Measurements from ENCODE around the gene RBM20. TPM values are rescaled to one million over a fixed set of nuclear protein-coding genes. Genes with fewer than 3 reads are reported as not detected.

RBM20 gene
- polyA plus RNA-seq, 1 experiment = 0.11 TPM

GRCh38 chr10:110804376-110804775 lies 160.2 kb downstream of the RBM20 start:
- ChIA-PET CTCF (interaction anchor here (0.6 to 2.8 kb wide), 8 partner anchors 11 to 182 kb away, joined by 3 to 14 read pairs (median 4); no protein-coding TSS in a partner anchor), POLR2A (interaction anchor here (0.9 kb wide), 1 partner anchor 115 kb away, joined by 4 read pairs; the partner anchor contains the start of genes BBIP1 and SHOC2)
- no peak for TF ChIP-seq CTCF (IDR thresholded peaks at IDR 0.05; ENCODE audit: low read depth, low read length)
- Histone ChIP-seq H3K27me3 (ENCODE audit: control insufficient read depth, insufficient read depth, low read length) (peaks cover 9% of the 10 kb centered on the region), H3K4me3 (ENCODE audit: low read depth, low read length) (no peak overlapping the region), H3K9me3 (ENCODE audit: control insufficient read depth, insufficient read depth, low read length) (no peaks in the 10 kb centered on the region), H3K27ac (ENCODE audit: low read depth, low read length) (no peak overlapping the region)
- no peak for DNase-seq (ENCODE audit: low read depth, low spot score)

- H3K4me3 ChIP-seq (ENCODE audit: low read depth, low read length) = no peak overlapping the region
- no peaks in the 10 kb centered on the region for H3K9me3 ChIP-seq (ENCODE audit: control insufficient read depth, insufficient read depth, low read length)
- ChIA-PET CTCF (no interaction called here), POLR2A (no interaction called here)
- H3K27me3 ChIP-seq (ENCODE audit: control insufficient read depth, insufficient read depth, low read length) = peaks cover 14% of the 10 kb centered on the region
- H3K27ac ChIP-seq (ENCODE audit: low read depth, low read length) = peak overlapping the region; percentile 2
- no peak for TF ChIP-seq CTCF (IDR thresholded peaks at IDR 0.05; ENCODE audit: low read depth, low read length)
- no peak for DNase-seq (ENCODE audit: low read depth, low spot score)
Observed at GRCh38 chr10:110805292-110805691, 161.2 kb downstream of the RBM20 start.

- TF ChIP-seq CTCF (IDR thresholded peaks at IDR 0.05; ENCODE audit: low read depth, low read length) = no peak
- H3K4me3 ChIP-seq (ENCODE audit: low read depth, low read length) = no peak overlapping the region
- POLR2A ChIA-PET = no interaction called here
- no peaks in the 10 kb centered on the region for H3K9me3 ChIP-seq (ENCODE audit: control insufficient read depth, insufficient read depth, low read length)
- no peak overlapping the region for H3K27ac ChIP-seq (ENCODE audit: low read depth, low read length)
- DNase-seq (ENCODE audit: low read depth, low spot score) = no peak
- peaks cover 14% of the 10 kb centered on the region for H3K27me3 ChIP-seq (ENCODE audit: control insufficient read depth, insufficient read depth, low read length)
- CTCF ChIA-PET = no interaction called here
Observed at GRCh38 chr10:110806335-110806734, 162.2 kb downstream of the RBM20 start.

GRCh38 chr10:110808123-110808522 lies 164.0 kb downstream of the RBM20 start:
- ChIA-PET CTCF (interaction anchor here (0.7 kb wide), 1 partner anchor 11 kb away, joined by 3 read pairs; no protein-coding TSS in a partner anchor), POLR2A (no interaction called here)

GRCh38 chr10:110808615-110809014 lies 164.5 kb downstream of the RBM20 start:
- CTCF ChIA-PET = interaction anchor here (0.7 kb wide), 1 partner anchor 10 kb away, joined by 3 read pairs; no protein-coding TSS in a partner anchor

More at GRCh38 chr10:110808123-110808522, 164.0 kb downstream of the RBM20 start:
- DNase-seq (ENCODE audit: low read depth, low spot score) = no peak
- no peak for TF ChIP-seq CTCF (IDR thresholded peaks at IDR 0.05; ENCODE audit: low read depth, low read length)
- H3K9me3 ChIP-seq (ENCODE audit: control insufficient read depth, insufficient read depth, low read length) = no peaks in the 10 kb centered on the region; the same call in 1 of the 2 replicates
- H3K4me3 ChIP-seq (ENCODE audit: low read depth, low read length) = no peak overlapping the region
- no peak overlapping the region for H3K27ac ChIP-seq (ENCODE audit: low read depth, low read length)
- peaks cover 14% of the 10 kb centered on the region for H3K27me3 ChIP-seq (ENCODE audit: control insufficient read depth, insufficient read depth, low read length)

More at GRCh38 chr10:110808615-110809014, 164.5 kb downstream of the RBM20 start:
- DNase-seq (ENCODE audit: low read depth, low spot score) = no peak
- POLR2A ChIA-PET = no interaction called here
- Histone ChIP-seq H3K27me3 (ENCODE audit: control insufficient read depth, insufficient read depth, low read length) (peaks cover 16% of the 10 kb centered on the region), H3K27ac (ENCODE audit: low read depth, low read length) (no peak overlapping the region), H3K4me3 (ENCODE audit: low read depth, low read length) (no peak overlapping the region), H3K9me3 (ENCODE audit: control insufficient read depth, insufficient read depth, low read length) (no peaks in the 10 kb centered on the region; the same call in 1 of the 2 replicates)
- no peak for TF ChIP-seq CTCF (IDR thresholded peaks at IDR 0.05; ENCODE audit: low read depth, low read length)

Data from AG04450 (cell line).